Measurements from ENCODE around the gene DCT. TPM values are rescaled to one million over a fixed set of nuclear protein-coding genes. Genes with fewer than 3 reads are reported as not detected.

The DCT gene
- total RNA-seq, 1 experiment from 2014 or later, result not detected

GRCh38 chr13:94480672-94481145, 1.2 kb upstream of the DCT start:
- Histone ChIP-seq H3K36me3 (ENCODE audit: insufficient read depth, low read length, poor library complexity, severe bottlenecking) (no peaks in the 10 kb centered on the region), H3K4me3 (ENCODE audit: low read depth, low read length, poor library complexity, severe bottlenecking) (no peak overlapping the region), H3K27me3 (replicated peaks; ENCODE audit: insufficient read depth, low read depth, low read length, poor library complexity) (no peaks in the 10 kb centered on the region), H3K9me3 (ENCODE audit: low read depth, low read length, poor library complexity, severe bottlenecking) (no peaks in the 10 kb centered on the region), H3K4me1 (ENCODE audit: insufficient read depth, low read length, poor library complexity, severe bottlenecking) (peaks cover 5% of the 10 kb centered on the region), H3K27ac (ENCODE audit: low read depth, low read length, poor library complexity, severe bottlenecking) (no peak overlapping the region)
- no peak for DNase-seq (ENCODE audit: low spot score)
- CTCF ChIA-PET, result no interaction called here
- intact Hi-C loops (cut with micrococcal nuclease; ENCODE audit: unreplicated experiment), result no loop called here
- no peak for TF ChIP-seq EZH2 (IDR thresholded peaks at IDR 0.05; ENCODE audit: borderline replicate concordance, low read depth, low read length, poor library complexity, severe bottlenecking)
- no peak for TF ChIP-seq CTCF (conservative IDR thresholded peaks at IDR 0.05; ENCODE audit: low read depth, low read length)
- no TSS peak for BruUV-seq (replicated peaks)
- POLR2A ChIA-PET (ENCODE audit: low non-redundant PET), result interaction anchor here (0.6 kb wide), 1 partner anchor 235 kb away, joined by 4 read pairs; no protein-coding TSS in a partner anchor

- intact Hi-C loops (cut with micrococcal nuclease; ENCODE audit: unreplicated experiment), result no loop called here
- Histone ChIP-seq H3K4me3 (ENCODE audit: low read depth, low read length, poor library complexity, severe bottlenecking) (no peak overlapping the region), H3K27ac (ENCODE audit: low read depth, low read length, poor library complexity, severe bottlenecking) (no peak overlapping the region), H3K4me1 (ENCODE audit: insufficient read depth, low read length, poor library complexity, severe bottlenecking) (peaks cover 5% of the 10 kb centered on the region), H3K9me3 (ENCODE audit: low read depth, low read length, poor library complexity, severe bottlenecking) (no peaks in the 10 kb centered on the region), H3K36me3 (ENCODE audit: insufficient read depth, low read length, poor library complexity, severe bottlenecking) (no peaks in the 10 kb centered on the region), H3K27me3 (replicated peaks; ENCODE audit: insufficient read depth, low read depth, low read length, poor library complexity) (no peaks in the 10 kb centered on the region)
- BruUV-seq (replicated peaks), result no TSS peak
- no peak for TF ChIP-seq CTCF (conservative IDR thresholded peaks at IDR 0.05; ENCODE audit: low read depth, low read length)
- TF ChIP-seq EZH2 (IDR thresholded peaks at IDR 0.05; ENCODE audit: borderline replicate concordance, low read depth, low read length, poor library complexity, severe bottlenecking), result no peak
- no peak for DNase-seq (ENCODE audit: low spot score)
- POLR2A ChIA-PET (ENCODE audit: low non-redundant PET), result interaction anchor here (0.7 kb wide), 1 partner anchor 8 kb away, joined by 3 read pairs; no protein-coding TSS in a partner anchor
- CTCF ChIA-PET, result no interaction called here
Observed at GRCh38 chr13:94478913-94479312, 569 bp downstream of the DCT start.

GRCh38 chr13:94470126-94470525, 9.4 kb downstream of the DCT start:
- H3K36me3 ChIP-seq (ENCODE audit: insufficient read depth, low read length, poor library complexity, severe bottlenecking), result no peaks in the 10 kb centered on the region
- no peak for DNase-seq (ENCODE audit: low spot score)
- H3K4me3 ChIP-seq (ENCODE audit: low read depth, low read length, poor library complexity, severe bottlenecking), result no peak overlapping the region
- no TSS peak for BruUV-seq (replicated peaks)
- ChIA-PET CTCF (no interaction called here), POLR2A (ENCODE audit: low non-redundant PET) (no interaction called here)
- no peak for TF ChIP-seq EZH2 (IDR thresholded peaks at IDR 0.05; ENCODE audit: borderline replicate concordance, low read depth, low read length, poor library complexity, severe bottlenecking)
- TF ChIP-seq CTCF (conservative IDR thresholded peaks at IDR 0.05; ENCODE audit: low read depth, low read length), result no peak
- H3K9me3 ChIP-seq (ENCODE audit: low read depth, low read length, poor library complexity, severe bottlenecking), result no peaks in the 10 kb centered on the region
- H3K4me1 ChIP-seq (ENCODE audit: insufficient read depth, low read length, poor library complexity, severe bottlenecking), result no peaks in the 10 kb centered on the region
- no peaks in the 10 kb centered on the region for H3K27me3 ChIP-seq (replicated peaks; ENCODE audit: insufficient read depth, low read depth, low read length, poor library complexity)
- intact Hi-C loops (cut with micrococcal nuclease; ENCODE audit: unreplicated experiment), result no loop called here
- H3K27ac ChIP-seq (ENCODE audit: low read depth, low read length, poor library complexity, severe bottlenecking), result no peak overlapping the region
